CD14-positive monocyte (primary cell): Measurements from ENCODE around the gene LTBP1. TPM values are rescaled to one million over a fixed set of nuclear protein-coding genes. Genes with fewer than 3 reads are reported as not detected.

Experiments
- DNase-seq, 3 donors: peaks; one replicate each; pipeline ENCODE4 v3.0.0-alpha.2; 2011 to 2022
- H2AFZ ChIP-seq: 2 replicates; pipeline ENCODE4 v1.6.0; 2012; ENCODE audit warnings: mild to moderate bottlenecking, low read depth, low read length, inconsistent platforms; ENCODE audit not compliant: insufficient read depth, poor library complexity, severe bottlenecking
- H3K27ac ChIP-seq, 2 donors: 1 replicate in 1 of 2; 2 replicates in 1 of 2; pipeline ENCODE4 v1.5.1; 2012 to 2013; ENCODE audit warnings: low read length in 2 of 2, control low read depth in 1 of 2, inconsistent platforms in 1 of 2, low read depth in 1 of 2, mild to moderate bottlenecking in 1 of 2
- H3K27me3 ChIP-seq, 2 donors: one replicate each; pipeline versions ENCODE4 v1.6.0 to v1.6.1; 2011 to 2013; ENCODE audit warnings: low read length in 2 of 2; ENCODE audit not compliant: control insufficient read depth in 2 of 2, insufficient read depth in 2 of 2
- H3K36me3 ChIP-seq, 2 donors: replicated peaks in 1 of 2; 1 replicate in 1 of 2; 2 replicates in 1 of 2; pipeline versions ENCODE4 v1.5.1 to v1.6.1; 2012 to 2013; ENCODE audit warnings: low read length in 2 of 2, control low read depth in 1 of 2, inconsistent platforms in 1 of 2, mild to moderate bottlenecking in 1 of 2; ENCODE audit not compliant: insufficient read depth in 2 of 2, control insufficient read depth in 1 of 2
- H3K4me1 ChIP-seq, 2 donors: 1 replicate in 1 of 2; 2 replicates in 1 of 2; pipeline versions ENCODE4 v1.5.1 to v1.6.1; 2012 to 2013; ENCODE audit warnings: low read length in 2 of 2, control low read depth in 1 of 2, inconsistent platforms in 1 of 2, mild to moderate bottlenecking in 1 of 2, moderate library complexity in 1 of 2; ENCODE audit not compliant: insufficient read depth in 2 of 2, control insufficient read depth in 1 of 2
- H3K4me2 ChIP-seq: replicated peaks from 2 replicates; pipeline ENCODE3; 2012; ENCODE audit warnings: low read length, moderate library complexity, mild to moderate bottlenecking; ENCODE audit not compliant: poor library complexity, severe bottlenecking; ENCODE audit errors: extremely low read depth
- H3K4me3 ChIP-seq, 3 experiments: fragments of 200-600 bp in 1 of 3; sonication (generic) in 1 of 3; replicated peaks in 1 of 3; 1 replicate in 2 of 3; 2 replicates in 1 of 3; pipeline ENCODE4 v1.5.1; 2011 to 2013; ENCODE audit warnings: low read length in 3 of 3, mild to moderate bottlenecking in 3 of 3, control low read depth in 2 of 3, low read depth in 2 of 3, inconsistent platforms in 1 of 3, moderate library complexity in 1 of 3
- H3K79me2 ChIP-seq: 2 replicates; pipeline ENCODE4 v1.6.0; 2012; ENCODE audit warnings: mild to moderate bottlenecking, control low read depth, inconsistent platforms, low read length, moderate library complexity; ENCODE audit not compliant: insufficient read depth
- H3K9ac ChIP-seq: 2 replicates; pipeline ENCODE4 v1.6.0; 2017; ENCODE audit warnings: low read length, mild to moderate bottlenecking; ENCODE audit not compliant: insufficient read depth, poor library complexity, severe bottlenecking
- H3K9me3 ChIP-seq, 2 donors: replicated peaks in 1 of 2; 1 replicate in 1 of 2; 2 replicates in 1 of 2; pipeline versions ENCODE4 v1.5.1 to v1.6.1; 2012 to 2013; ENCODE audit warnings: low read length in 2 of 2, control low read depth in 1 of 2; ENCODE audit not compliant: control insufficient read depth in 1 of 2, insufficient read depth in 1 of 2
- H4K20me1 ChIP-seq: 2 replicates; pipeline ENCODE4 v1.6.0; 2012; ENCODE audit warnings: mild to moderate bottlenecking, low read length, control low read depth, moderate library complexity; ENCODE audit not compliant: insufficient read depth
- H3K27ac Mint-ChIP-seq, 7 donors: one replicate each; pipeline ENCODE4 v1.8.0; 2020; ENCODE audit warnings: mild to moderate bottlenecking in 7 of 7, mixed read lengths in 7 of 7, moderate library complexity in 6 of 7, inconsistent platforms in 2 of 7
- H3K27me3 Mint-ChIP-seq, 3 donors: one replicate each; pipeline ENCODE4 v1.8.0; 2021 to 2022; ENCODE audit warnings: low read depth in 3 of 3, mild to moderate bottlenecking in 3 of 3, mixed read lengths in 3 of 3, moderate library complexity in 3 of 3, inconsistent platforms in 1 of 3
- H3K36me3 Mint-ChIP-seq, 2 donors: one replicate each; pipeline ENCODE4 v1.8.0; 2020; ENCODE audit warnings: mixed read lengths in 2 of 2, inconsistent platforms in 1 of 2, mild to moderate bottlenecking in 1 of 2
- H3K4me1 Mint-ChIP-seq: one replicate; pipeline ENCODE4 v1.8.0; 2020; ENCODE audit warnings: mild to moderate bottlenecking, mixed read lengths
- H3K4me3 Mint-ChIP-seq, 2 donors: one replicate each; pipeline ENCODE4 v1.8.0; 2020; ENCODE audit warnings: mild to moderate bottlenecking in 2 of 2, mixed read lengths in 2 of 2, moderate library complexity in 1 of 2
- H3K9me3 Mint-ChIP-seq, 7 donors: one replicate each; pipeline ENCODE4 v1.8.0; 2020 to 2022; ENCODE audit warnings: mixed read lengths in 7 of 7, mild to moderate bottlenecking in 6 of 7, moderate library complexity in 6 of 7, inconsistent platforms in 2 of 7
- WGBS: methylation state at CpG from one replicate; pipeline ENCODE4 v1.1.5; 2013; ENCODE audit warnings: missing lambda C conversion rate; ENCODE audit not compliant: insufficient coverage; 5-methylcytosine and 5-hydroxymethylcytosine counted together
- intact Hi-C, 2 donors: fragments of 100-400 bp; cut with micrococcal nuclease; formaldehyde crosslinking; loops; one replicate each; pipeline versions ENCODE4 v1.15.0 to v1.15.1; 2023
- polyA plus RNA-seq, 3 donors: library from polyadenylated mRNA; depleted of rRNA in 1 of 3; unstranded in 2 of 3; stranded (reverse) in 1 of 3; fragments of 300-500 nt in 2 of 3; fragments of >200 nt in 1 of 3; fragmentation: Illumina TruSeq in 2 of 3; gene quantifications; 1 replicate in 2 of 3; 2 replicates in 1 of 3; pipeline ENCODE4 v1.2.3, GENCODE V29; 2012 to 2021
- TF ChIP-seq, protein P1 (sequence below): fragments of 200-600 bp; IDR thresholded peaks from one replicate; pipeline ENCODE4 v1.8.0; 2022; ENCODE audit warnings: antibody characterized with exemption, mild to moderate bottlenecking

LTBP1 gene
- polyA plus RNA-seq, 3 donors, result 0.18 to 0.24 TPM; not detected in 1

DNA sequence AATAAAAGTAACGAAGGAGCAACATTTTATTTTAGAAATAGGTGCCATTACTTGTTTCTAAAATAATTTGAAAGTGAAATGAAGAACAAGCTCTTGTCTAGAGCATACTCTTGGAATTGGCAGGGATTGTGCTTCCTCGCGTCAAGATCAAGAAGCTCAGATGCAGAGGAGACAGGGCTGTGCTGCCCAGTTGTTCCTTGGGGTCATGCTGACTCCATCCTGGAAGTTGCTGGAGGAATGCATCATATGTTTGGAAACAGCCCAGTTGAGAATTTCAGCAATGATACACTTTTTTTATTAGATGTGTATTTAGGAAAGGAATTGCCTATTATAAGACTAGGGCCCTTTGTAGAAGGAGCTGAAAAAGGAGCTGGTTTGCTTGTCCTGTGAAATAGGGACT, 17.2 kb downstream of the LTBP1 start:
- intact Hi-C loops, result no loop called here
- H3K27ac ChIP-seq, result no peak overlapping the region
- Mint-ChIP-seq H3K4me1 (no peaks in the 10 kb centered on the region), H3K27ac (no peak overlapping the region), H3K27me3 (peaks cover 0 to 4% (median 4%) of the 10 kb centered on the region in 3 donors), H3K4me3 (no peak overlapping the region), H3K36me3 (no peaks in the 10 kb centered on the region), H3K9me3 (peaks cover 0 to 3% (median 0%) of the 10 kb centered on the region in 7 donors)
- H3K9ac ChIP-seq, result no peak overlapping the region
- no peaks in the 10 kb centered on the region for H3K4me1 ChIP-seq
- no peak overlapping the region for H3K4me3 ChIP-seq
- no peaks in the 10 kb centered on the region for H4K20me1 ChIP-seq
- no peak overlapping the region for H3K4me2 ChIP-seq
- no peaks in the 10 kb centered on the region for H3K9me3 ChIP-seq
- DNase-seq, result no peak
- no peaks in the 10 kb centered on the region for H3K79me2 ChIP-seq
- no peaks in the 10 kb centered on the region for H3K27me3 ChIP-seq
- TF ChIP-seq, protein P1, sequence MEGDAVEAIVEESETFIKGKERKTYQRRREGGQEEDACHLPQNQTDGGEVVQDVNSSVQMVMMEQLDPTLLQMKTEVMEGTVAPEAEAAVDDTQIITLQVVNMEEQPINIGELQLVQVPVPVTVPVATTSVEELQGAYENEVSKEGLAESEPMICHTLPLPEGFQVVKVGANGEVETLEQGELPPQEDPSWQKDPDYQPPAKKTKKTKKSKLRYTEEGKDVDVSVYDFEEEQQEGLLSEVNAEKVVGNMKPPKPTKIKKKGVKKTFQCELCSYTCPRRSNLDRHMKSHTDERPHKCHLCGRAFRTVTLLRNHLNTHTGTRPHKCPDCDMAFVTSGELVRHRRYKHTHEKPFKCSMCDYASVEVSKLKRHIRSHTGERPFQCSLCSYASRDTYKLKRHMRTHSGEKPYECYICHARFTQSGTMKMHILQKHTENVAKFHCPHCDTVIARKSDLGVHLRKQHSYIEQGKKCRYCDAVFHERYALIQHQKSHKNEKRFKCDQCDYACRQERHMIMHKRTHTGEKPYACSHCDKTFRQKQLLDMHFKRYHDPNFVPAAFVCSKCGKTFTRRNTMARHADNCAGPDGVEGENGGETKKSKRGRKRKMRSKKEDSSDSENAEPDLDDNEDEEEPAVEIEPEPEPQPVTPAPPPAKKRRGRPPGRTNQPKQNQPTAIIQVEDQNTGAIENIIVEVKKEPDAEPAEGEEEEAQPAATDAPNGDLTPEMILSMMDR, result no peak
- no peak overlapping the region for H2AFZ ChIP-seq
- no peaks in the 10 kb centered on the region for H3K36me3 ChIP-seq
- WGBS, result 100% methylated on average over 3 of the region's 3 CpGs

DNA sequence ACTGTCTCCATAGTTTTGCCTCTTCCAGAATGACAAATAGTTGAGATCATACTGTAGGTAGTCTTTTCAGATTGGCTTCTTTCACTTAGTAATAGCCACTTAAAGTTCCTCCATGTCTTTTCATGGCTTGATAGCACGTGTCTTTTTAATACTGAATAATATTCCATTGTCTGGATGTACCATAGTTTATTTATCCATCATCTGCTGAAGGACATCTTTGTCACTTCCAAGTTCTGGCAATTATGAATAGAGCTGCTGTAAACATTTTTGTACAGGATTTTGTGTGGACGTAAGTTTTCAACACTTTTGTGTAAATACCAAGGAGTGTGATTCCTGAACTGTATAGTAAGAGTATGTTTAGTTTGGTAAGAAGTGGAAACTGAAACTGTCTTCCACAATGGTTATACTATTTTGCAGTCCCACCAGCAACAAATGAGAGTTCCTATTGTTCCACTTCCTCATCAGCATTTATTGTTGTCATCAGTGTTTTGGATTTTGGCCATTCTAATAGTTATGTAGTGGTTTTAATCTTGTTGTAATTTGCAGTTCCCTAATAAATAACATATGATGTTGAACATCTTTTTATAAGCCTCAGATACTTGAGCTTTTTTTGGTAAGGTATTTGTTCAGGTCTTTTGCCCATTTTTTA, 18.9 kb downstream of the LTBP1 start:
- Histone ChIP-seq H4K20me1 (no peaks in the 10 kb centered on the region), H3K4me2 (no peak overlapping the region), H3K27ac (no peak overlapping the region), H3K4me1 (no peaks in the 10 kb centered on the region), H3K9ac (no peak overlapping the region), H3K9me3 (no peaks in the 10 kb centered on the region), H3K36me3 (no peaks in the 10 kb centered on the region), H3K4me3 (no peak overlapping the region), H3K79me2 (no peaks in the 10 kb centered on the region), H2AFZ (no peak overlapping the region), H3K27me3 (no peaks in the 10 kb centered on the region)
- TF ChIP-seq, protein P1, result no peak
- Mint-ChIP-seq H3K36me3 (no peaks in the 10 kb centered on the region), H3K4me1 (no peaks in the 10 kb centered on the region), H3K27ac (no peak overlapping the region), H3K27me3 (peaks cover 0 to 5% (median 3%) of the 10 kb centered on the region in 3 donors), H3K9me3 (peaks cover 0 to 6% (median under 1%) of the 10 kb centered on the region in 7 donors), H3K4me3 (no peak overlapping the region)
- no CpG with 5 or more reads among the region's 2 CpGs for WGBS
- intact Hi-C loops, result no loop called here
- DNase-seq, result no peak
